Measurements from ENCODE around the gene TGFBR2.

DNA sequence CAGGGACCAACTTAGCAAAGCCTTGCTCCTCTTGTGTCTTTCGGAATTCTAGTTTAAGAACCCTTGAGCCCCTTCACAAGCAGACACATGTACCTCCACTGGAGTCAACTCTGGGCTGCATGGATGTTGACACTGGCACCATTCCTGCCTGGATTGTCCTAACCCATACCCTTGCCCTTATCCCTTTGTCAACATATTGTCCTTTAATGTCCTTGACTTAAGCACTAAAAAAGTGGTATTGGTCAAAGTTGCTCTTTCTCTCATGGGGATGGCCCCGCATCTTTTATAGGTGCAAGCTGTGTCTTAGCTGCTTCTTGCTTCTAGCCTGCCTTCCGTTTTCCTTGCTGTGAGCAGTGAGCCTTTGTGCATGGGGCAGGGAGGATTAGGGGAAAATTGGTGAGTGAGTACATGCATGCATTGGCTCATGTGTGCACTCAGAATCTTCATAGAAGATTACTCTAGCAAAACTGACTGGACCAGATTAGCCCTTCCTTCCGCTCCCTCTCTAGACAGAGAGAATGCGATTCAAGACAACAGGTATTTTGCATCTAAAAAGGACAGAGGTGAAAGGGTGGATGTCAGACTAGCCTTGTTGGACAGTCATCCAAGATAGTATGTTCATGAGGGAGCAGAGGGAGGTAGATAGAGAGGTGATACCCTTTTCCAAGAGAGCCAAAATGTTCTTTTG lies 42.4 kb downstream of the TGFBR2 start:
- TF ChIP-seq, protein P1, sequence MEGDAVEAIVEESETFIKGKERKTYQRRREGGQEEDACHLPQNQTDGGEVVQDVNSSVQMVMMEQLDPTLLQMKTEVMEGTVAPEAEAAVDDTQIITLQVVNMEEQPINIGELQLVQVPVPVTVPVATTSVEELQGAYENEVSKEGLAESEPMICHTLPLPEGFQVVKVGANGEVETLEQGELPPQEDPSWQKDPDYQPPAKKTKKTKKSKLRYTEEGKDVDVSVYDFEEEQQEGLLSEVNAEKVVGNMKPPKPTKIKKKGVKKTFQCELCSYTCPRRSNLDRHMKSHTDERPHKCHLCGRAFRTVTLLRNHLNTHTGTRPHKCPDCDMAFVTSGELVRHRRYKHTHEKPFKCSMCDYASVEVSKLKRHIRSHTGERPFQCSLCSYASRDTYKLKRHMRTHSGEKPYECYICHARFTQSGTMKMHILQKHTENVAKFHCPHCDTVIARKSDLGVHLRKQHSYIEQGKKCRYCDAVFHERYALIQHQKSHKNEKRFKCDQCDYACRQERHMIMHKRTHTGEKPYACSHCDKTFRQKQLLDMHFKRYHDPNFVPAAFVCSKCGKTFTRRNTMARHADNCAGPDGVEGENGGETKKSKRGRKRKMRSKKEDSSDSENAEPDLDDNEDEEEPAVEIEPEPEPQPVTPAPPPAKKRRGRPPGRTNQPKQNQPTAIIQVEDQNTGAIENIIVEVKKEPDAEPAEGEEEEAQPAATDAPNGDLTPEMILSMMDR (IDR thresholded peaks at IDR 0.05) = no peak
- no peak for TF ChIP-seq NFIC (IDR thresholded peaks at IDR 0.05; ENCODE audit: borderline replicate concordance)
- TF ChIP-seq CHD2 (IDR thresholded peaks at IDR 0.05; ENCODE audit: low read length, partially characterized antibody) = no peak
- TF ChIP-seq USF2 (IDR thresholded peaks at IDR 0.05; ENCODE audit: borderline replicate concordance, low read depth, low read length) = no peak
- no peak for TF ChIP-seq JUND (IDR thresholded peaks at IDR 0.05)
